Neural cell (in vitro differentiated cells): ENCODE measurements around the gene IL17RB. TPM values are rescaled to one million over a fixed set of nuclear protein-coding genes. Genes with fewer than 3 reads are reported as not detected.

Experiments used
- H2AFZ ChIP-seq: fragments of 200-600, 300-800 bp; sonication (generic), shearing (Covaris generic); 2 replicates; pipeline ENCODE4 v1.6.0; 2014; ENCODE audit warnings: low read depth, mild to moderate bottlenecking, antibody characterized with exemption, low read length, moderate library complexity
- H3F3A ChIP-seq: fragments of 200-600 bp; shearing (Covaris generic); 2 replicates; pipeline ENCODE4 v1.6.1; 2016; ENCODE audit warnings: mild to moderate bottlenecking, moderate library complexity, mixed read lengths, antibody characterized with exemption, low read length; ENCODE audit not compliant: insufficient read depth, poor library complexity, severe bottlenecking
- H3K27ac ChIP-seq: fragments of 200-600, 300-800 bp; sonication (generic), shearing (Covaris generic); 2 replicates; pipeline ENCODE4 v1.5.1; 2014; ENCODE audit warnings: mild to moderate bottlenecking, low read length, moderate library complexity
- H3K27me3 ChIP-seq: fragments of 300-800, 200-600 bp; sonication (generic), shearing (Covaris generic); 2 replicates; pipeline ENCODE4 v1.6.0; 2014; ENCODE audit warnings: mild to moderate bottlenecking, low read depth, low read length, moderate library complexity; ENCODE audit not compliant: insufficient read depth
- H3K36me3 ChIP-seq: fragments of 300-800, 200-600 bp; sonication (generic), shearing (Covaris generic); 2 replicates; pipeline ENCODE4 v1.5.1; 2014; ENCODE audit warnings: mild to moderate bottlenecking, antibody characterized with exemption, low read length, moderate library complexity; ENCODE audit not compliant: insufficient read depth
- H3K4me2 ChIP-seq: fragments of 300-800, 200-600 bp; sonication (generic), shearing (Covaris generic); 2 replicates; pipeline ENCODE4 v1.6.0; 2014; ENCODE audit warnings: mild to moderate bottlenecking, low read length
- H3K4me3 ChIP-seq: fragments of 300-800, 200-600 bp; sonication (generic), shearing (Covaris generic); 2 replicates; pipeline ENCODE4 v1.5.1; 2014; ENCODE audit warnings: mild to moderate bottlenecking, low read length, moderate library complexity
- H3K79me2 ChIP-seq: fragments of 200-600 bp; shearing (Covaris generic); replicated peaks from 2 replicates; pipeline ENCODE4 v1.6.0; 2014; ENCODE audit warnings: mild to moderate bottlenecking, low read length, moderate library complexity; ENCODE audit not compliant: insufficient read depth
- H3K9ac ChIP-seq: fragments of 300-800, 200-600 bp; sonication (generic), shearing (Covaris generic); 2 replicates; pipeline ENCODE4 v1.6.1; 2016; ENCODE audit warnings: mild to moderate bottlenecking, low read length, mixed read lengths
- H3K9me2 ChIP-seq: fragments of 200-600 bp; shearing (Covaris generic); 2 replicates; pipeline ENCODE4 v1.6.1; 2016; ENCODE audit warnings: mild to moderate bottlenecking, low read length, mixed read lengths; ENCODE audit not compliant: insufficient read depth
- H3K9me3 ChIP-seq: fragments of 200-600, 300-800 bp; sonication (generic), shearing (Covaris generic); 2 replicates; pipeline ENCODE4 v1.6.1; 2016; ENCODE audit warnings: mild to moderate bottlenecking, mixed run types, low read length, moderate library complexity, mixed read lengths
- H4K20me1 ChIP-seq: fragments of 200-600 bp; shearing (Covaris generic); 2 replicates; pipeline ENCODE4 v1.6.1; 2016; ENCODE audit warnings: mild to moderate bottlenecking, mixed run types; ENCODE audit not compliant: insufficient read depth
- EP300 ChIP-seq: fragments of 450-650 bp; conservative IDR thresholded peaks from 2 replicates; pipeline ENCODE4 v1.6.1; 2014; ENCODE audit warnings: antibody characterized with exemption, mild to moderate bottlenecking, moderate library complexity; ENCODE audit not compliant: poor library complexity, severe bottlenecking
- EZH2 ChIP-seq: fragments of 200-600, 300-800 bp; shearing (Covaris generic), sonication (generic); IDR thresholded peaks from 2 replicates; pipeline ENCODE4 v1.6.1; 2014; ENCODE audit warnings: antibody characterized with exemption, low read length, borderline replicate concordance, mild to moderate bottlenecking; ENCODE audit not compliant: insufficient read depth, poor library complexity, severe bottlenecking
- MXI1 ChIP-seq: fragments of 450-650 bp; conservative IDR thresholded peaks from 2 replicates; pipeline ENCODE4 v1.6.1; 2014; ENCODE audit warnings: antibody characterized with exemption, mild to moderate bottlenecking; ENCODE audit not compliant: poor library complexity, severe bottlenecking
- POLR2AphosphoS5 ChIP-seq: IDR thresholded peaks from 2 replicates; pipeline ENCODE4 v1.6.1; 2012
- RAD21 ChIP-seq: fragments of 450-650 bp; conservative IDR thresholded peaks from 2 replicates; pipeline ENCODE4 v1.6.1; 2014; ENCODE audit warnings: antibody characterized with exemption, mild to moderate bottlenecking, moderate library complexity
- SMC3 ChIP-seq: fragments of 450-650 bp; conservative IDR thresholded peaks from 2 replicates; pipeline ENCODE4 v1.6.1; 2014; ENCODE audit warnings: antibody characterized with exemption, mild to moderate bottlenecking, moderate library complexity; ENCODE audit not compliant: poor library complexity
- TAF1 ChIP-seq: IDR thresholded peaks from 2 replicates; pipeline ENCODE4 v1.6.1; 2012; ENCODE audit warnings: low read depth
- polyA plus RNA-seq: library from polyadenylated mRNA; depleted of rRNA; stranded (reverse); fragments of >200 nt; gene quantifications from 2 replicates; pipeline ENCODE4 v1.2.3, GENCODE V29; 2014
- TF ChIP-seq, protein P1 (sequence below): fragments of 450-650 bp; IDR thresholded peaks from 2 replicates; pipeline ENCODE4 v1.5.1; 2014; ENCODE audit warnings: antibody characterized with exemption, mild to moderate bottlenecking, moderate library complexity; ENCODE audit not compliant: poor library complexity, severe bottlenecking
- TF ChIP-seq, protein P2 (sequence below): IDR thresholded peaks from 2 replicates; pipeline ENCODE4 v1.6.1; 2012; ENCODE audit warnings: borderline replicate concordance

Gene IL17RB
- polyA plus RNA-seq, 1 donor from 2014 or later, result 0.83 TPM

DNA sequence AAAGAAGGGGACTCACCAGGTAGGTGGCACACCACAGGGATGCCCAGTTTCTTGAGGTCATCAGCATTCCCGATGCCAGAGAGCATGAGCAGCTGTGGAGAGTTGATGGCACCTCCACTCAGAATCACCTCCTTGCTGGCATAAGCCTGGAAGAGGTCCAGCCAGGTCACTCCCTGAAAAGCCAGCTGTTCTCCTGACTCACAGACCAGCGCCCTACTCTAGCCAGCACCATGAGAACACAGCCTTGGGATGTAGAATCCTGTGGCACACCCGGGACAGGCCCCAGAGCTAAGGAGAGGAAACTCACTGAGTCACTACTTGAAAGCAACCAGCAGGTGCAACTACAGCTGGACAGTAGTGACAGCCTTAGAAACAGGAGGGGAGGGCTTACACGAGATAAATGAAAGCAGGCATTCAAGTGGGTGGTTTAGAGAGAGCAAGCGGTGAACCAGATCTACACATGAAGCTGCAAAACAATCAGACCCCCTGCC, 24.7 kb upstream of the IL17RB start:
- no peaks in the 10 kb centered on the region for H3K79me2 ChIP-seq
- H3K4me2 ChIP-seq, result no peak overlapping the region
- no peak overlapping the region for H3K4me3 ChIP-seq
- no peak overlapping the region for H2AFZ ChIP-seq
- H3K36me3 ChIP-seq, result no peaks in the 10 kb centered on the region
- H4K20me1 ChIP-seq, result no peaks in the 10 kb centered on the region
- H3K27ac ChIP-seq, result no peak overlapping the region
- no peak overlapping the region for H3K9ac ChIP-seq
- no peaks in the 10 kb centered on the region for H3K9me2 ChIP-seq
- no peaks in the 10 kb centered on the region for H3K27me3 ChIP-seq
- TF ChIP-seq RAD21 (no peak), EP300 (no peak), MXI1 (no peak), SMC3 (no peak), TAF1 (no peak), POLR2AphosphoS5 (no peak), EZH2 (no peak)
- TF ChIP-seq, protein P1, sequence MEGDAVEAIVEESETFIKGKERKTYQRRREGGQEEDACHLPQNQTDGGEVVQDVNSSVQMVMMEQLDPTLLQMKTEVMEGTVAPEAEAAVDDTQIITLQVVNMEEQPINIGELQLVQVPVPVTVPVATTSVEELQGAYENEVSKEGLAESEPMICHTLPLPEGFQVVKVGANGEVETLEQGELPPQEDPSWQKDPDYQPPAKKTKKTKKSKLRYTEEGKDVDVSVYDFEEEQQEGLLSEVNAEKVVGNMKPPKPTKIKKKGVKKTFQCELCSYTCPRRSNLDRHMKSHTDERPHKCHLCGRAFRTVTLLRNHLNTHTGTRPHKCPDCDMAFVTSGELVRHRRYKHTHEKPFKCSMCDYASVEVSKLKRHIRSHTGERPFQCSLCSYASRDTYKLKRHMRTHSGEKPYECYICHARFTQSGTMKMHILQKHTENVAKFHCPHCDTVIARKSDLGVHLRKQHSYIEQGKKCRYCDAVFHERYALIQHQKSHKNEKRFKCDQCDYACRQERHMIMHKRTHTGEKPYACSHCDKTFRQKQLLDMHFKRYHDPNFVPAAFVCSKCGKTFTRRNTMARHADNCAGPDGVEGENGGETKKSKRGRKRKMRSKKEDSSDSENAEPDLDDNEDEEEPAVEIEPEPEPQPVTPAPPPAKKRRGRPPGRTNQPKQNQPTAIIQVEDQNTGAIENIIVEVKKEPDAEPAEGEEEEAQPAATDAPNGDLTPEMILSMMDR, result no peak
- TF ChIP-seq, protein P2, sequence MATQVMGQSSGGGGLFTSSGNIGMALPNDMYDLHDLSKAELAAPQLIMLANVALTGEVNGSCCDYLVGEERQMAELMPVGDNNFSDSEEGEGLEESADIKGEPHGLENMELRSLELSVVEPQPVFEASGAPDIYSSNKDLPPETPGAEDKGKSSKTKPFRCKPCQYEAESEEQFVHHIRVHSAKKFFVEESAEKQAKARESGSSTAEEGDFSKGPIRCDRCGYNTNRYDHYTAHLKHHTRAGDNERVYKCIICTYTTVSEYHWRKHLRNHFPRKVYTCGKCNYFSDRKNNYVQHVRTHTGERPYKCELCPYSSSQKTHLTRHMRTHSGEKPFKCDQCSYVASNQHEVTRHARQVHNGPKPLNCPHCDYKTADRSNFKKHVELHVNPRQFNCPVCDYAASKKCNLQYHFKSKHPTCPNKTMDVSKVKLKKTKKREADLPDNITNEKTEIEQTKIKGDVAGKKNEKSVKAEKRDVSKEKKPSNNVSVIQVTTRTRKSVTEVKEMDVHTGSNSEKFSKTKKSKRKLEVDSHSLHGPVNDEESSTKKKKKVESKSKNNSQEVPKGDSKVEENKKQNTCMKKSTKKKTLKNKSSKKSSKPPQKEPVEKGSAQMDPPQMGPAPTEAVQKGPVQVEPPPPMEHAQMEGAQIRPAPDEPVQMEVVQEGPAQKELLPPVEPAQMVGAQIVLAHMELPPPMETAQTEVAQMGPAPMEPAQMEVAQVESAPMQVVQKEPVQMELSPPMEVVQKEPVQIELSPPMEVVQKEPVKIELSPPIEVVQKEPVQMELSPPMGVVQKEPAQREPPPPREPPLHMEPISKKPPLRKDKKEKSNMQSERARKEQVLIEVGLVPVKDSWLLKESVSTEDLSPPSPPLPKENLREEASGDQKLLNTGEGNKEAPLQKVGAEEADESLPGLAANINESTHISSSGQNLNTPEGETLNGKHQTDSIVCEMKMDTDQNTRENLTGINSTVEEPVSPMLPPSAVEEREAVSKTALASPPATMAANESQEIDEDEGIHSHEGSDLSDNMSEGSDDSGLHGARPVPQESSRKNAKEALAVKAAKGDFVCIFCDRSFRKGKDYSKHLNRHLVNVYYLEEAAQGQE, result no peak
- H3F3A ChIP-seq, result no peaks in the 10 kb centered on the region
- no peaks in the 10 kb centered on the region for H3K9me3 ChIP-seq

DNA sequence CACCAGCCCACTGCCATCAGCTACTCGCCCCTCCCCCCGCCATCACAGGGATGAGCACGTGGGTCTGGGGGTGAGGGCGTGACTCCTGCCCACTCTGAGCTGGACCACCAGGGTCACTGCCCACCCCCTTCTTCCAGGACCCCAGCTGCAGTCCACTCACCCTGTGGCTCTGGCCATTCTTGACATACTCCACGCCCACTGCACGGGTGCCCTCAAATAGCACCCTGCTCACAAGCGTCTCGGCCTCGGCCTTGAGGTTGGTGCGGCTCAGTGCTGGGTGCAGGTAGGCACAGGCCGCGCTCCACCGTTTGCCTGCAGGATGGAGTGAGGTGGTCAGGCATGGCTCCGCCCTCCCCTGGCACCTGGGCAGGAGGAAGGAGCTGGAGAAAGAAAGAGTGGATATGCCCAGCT, 24.0 kb upstream of the IL17RB start:
- H3K4me2 ChIP-seq, result no peak overlapping the region
- no peaks in the 10 kb centered on the region for H3K79me2 ChIP-seq
- H3K36me3 ChIP-seq, result no peaks in the 10 kb centered on the region
- no peaks in the 10 kb centered on the region for H3K9me3 ChIP-seq
- no peaks in the 10 kb centered on the region for H3K27me3 ChIP-seq
- H3K27ac ChIP-seq, result no peak overlapping the region
- no peaks in the 10 kb centered on the region for H3F3A ChIP-seq
- TF ChIP-seq MXI1 (no peak), EP300 (no peak), EZH2 (no peak), POLR2AphosphoS5 (no peak), RAD21 (no peak), TAF1 (no peak), SMC3 (no peak)
- TF ChIP-seq, protein P2, result no peak
- TF ChIP-seq, protein P1, result no peak
- H3K4me3 ChIP-seq, result no peak overlapping the region
- H4K20me1 ChIP-seq, result no peaks in the 10 kb centered on the region
- H3K9me2 ChIP-seq, result no peaks in the 10 kb centered on the region
- H2AFZ ChIP-seq, result no peak overlapping the region
- no peak overlapping the region for H3K9ac ChIP-seq
